Activated naive CD4-positive, alpha-beta T cell treated with anti-CD3 and anti-CD28 coated beads, Interleukin-2, amount 50 U/mL, for 16 hours (primary cell): ENCODE measurements around the gene ITSN1.
"Not testable (repeated sequence)": the region's sequence is repeated elsewhere in the genome, so short reads cannot be mapped to it uniquely, and the experiment has no call there.

Experiments used
- DNase-seq: peaks from one replicate; pipeline ENCODE4 v3.0.0-alpha.2; 2020

The ITSN1 gene

DNA sequence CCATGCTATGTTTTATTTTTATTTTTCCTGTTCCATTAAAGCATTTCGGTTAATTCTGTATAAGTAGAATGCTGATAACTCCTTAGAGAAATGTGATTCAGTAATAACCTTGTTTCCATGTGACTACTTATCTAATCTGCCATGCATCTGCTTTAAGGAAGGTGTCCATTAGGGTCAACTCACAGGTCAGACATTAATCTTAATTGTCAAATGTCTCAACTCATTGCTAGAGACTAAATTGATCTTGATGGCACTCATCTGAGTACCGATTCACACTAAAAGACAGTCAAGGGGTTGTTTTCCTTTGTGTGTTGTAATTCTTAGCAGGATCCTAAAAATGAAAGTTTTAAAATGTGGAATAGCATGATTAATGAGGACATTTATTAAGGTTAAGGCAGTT lies 41.8 kb downstream of the ITSN1 start:
- DNase-seq, result no peak

DNA sequence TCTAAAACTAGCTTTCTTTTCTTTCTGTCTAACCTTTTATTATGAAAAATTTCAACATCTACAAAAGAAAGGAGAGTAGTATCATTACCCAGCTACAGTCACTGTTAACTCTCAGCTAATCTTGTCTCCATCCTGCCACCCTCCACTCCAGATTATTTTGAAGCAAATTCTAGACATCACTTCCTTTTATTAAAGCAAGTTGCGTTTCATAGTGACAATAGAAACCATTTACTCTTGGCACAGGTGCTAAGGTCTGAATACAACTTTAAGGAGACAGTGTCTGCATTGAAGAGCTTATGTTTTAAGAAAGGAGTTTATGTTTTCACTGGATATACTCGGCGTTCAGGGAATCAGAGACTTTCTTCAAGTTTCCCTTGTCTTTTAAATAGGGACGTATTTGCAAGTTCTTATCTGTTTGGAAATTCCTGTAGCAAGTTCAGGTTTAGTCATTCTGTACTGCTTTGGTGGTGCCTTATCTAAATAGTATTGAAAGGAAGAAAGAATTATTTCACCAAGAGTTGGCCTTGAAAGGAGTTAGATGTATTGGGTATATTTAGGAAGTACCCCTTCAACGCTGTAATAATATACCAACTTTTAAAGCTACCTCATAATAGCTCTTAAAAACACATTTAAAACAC lies 42.7 kb downstream of the ITSN1 start:
- DNase-seq, result no peak

DNA sequence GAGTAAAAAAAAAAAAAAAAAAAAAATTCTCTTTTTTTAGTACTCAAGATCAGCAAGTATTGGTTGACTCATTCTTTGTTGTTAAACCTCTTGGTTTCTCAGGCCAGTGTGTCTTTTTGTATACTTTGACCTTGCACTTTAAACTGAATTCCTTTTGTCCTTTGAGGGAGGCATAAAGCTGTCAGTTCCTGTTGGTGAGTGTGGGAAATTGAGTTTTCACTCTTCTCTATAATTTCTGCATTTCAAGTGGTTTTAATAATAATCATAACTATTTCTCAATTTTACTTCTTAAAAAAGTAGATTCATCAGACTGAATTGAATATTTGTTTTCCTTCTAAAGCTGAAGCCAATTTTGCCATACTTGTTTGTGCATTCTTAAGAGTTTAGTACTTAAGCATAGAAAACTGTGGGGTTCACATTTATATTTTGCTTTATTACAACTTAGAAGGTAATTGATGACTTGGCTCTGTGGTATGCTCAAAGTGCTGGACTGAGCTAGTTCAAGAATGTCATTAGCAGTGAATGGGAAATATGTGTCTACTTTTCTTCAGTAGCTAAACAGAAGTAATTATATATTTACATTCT lies 43.4 kb downstream of the ITSN1 start:
- DNase-seq, result no peak

DNA sequence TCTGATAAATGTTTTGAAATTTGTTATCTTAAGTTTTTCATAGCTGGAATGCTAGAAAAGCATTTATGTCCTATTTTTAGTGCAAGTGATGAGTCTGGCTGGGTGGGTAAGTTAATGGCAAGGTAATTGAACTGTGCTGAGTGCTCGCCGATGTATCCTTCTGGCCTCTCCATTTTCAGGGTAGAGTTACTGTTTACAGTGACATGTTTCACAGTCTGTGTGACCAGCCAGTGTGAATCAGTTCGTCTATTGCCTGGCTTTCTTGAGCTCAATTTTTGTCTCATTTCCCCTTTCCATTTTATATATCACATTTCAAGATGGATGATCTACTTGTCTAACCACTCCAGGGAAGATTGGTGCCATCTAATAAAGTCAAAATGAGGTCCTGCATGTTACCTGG lies 44.1 kb downstream of the ITSN1 start:
- DNase-seq, result no peak

DNA sequence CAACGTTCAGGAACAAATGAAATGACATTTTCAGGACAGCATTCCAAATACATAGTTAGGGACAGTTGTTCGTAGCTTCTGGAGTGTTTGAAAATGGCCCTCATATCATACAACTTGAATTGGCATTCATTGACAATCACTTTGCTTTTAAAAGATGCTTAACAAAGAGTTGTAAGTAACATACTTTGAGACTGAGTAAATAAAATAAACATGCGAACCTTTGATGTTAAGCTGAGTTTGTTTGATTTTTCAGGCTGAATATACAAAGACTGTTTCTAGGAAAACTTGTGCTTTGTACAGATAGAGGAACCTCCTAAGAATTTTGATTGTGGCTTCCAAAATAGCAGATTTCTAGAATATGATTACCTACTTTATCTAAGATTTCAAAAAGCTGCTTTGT lies 45.3 kb downstream of the ITSN1 start:
- no peak for DNase-seq

DNA sequence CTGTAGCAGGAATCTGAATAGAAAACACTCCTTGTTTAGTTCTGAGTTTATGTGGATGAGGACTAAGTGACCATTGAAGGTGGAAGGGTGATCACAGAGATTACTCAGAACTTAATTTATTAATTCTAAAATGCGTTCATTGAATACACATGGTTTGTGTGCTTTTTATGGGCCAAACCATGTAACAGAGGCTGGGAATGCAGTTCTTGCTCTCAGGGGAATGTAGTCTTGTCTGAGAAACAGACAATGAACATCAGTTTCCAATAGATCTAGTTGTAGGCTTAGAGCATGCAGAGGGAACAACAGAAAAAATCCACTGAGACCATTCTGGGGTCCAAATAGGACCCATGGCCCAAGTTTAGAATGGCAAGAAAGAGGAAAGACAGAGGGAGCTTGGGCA lies 46.1 kb downstream of the ITSN1 start:
- DNase-seq, result no peak

DNA sequence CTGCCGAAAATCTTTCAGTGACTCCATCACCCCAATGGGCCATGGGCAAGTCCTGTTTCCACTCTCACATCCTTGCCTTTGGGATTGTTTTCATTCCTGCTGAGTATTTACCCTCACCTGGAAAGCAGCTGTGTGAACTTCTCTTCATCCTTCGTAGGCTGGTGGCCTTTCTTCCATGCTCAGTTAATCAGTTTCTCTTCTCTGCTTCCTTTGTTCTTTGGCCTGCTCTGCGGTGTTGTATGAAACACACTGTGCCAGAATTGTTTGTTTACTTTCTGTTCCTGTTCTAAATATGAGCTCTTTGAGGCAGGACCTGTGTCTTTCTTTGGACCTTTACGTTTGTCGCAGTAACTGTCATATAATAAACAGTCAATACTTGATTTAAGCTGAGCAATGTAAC lies 48.6 kb downstream of the ITSN1 start:
- DNase-seq, result no peak

DNA sequence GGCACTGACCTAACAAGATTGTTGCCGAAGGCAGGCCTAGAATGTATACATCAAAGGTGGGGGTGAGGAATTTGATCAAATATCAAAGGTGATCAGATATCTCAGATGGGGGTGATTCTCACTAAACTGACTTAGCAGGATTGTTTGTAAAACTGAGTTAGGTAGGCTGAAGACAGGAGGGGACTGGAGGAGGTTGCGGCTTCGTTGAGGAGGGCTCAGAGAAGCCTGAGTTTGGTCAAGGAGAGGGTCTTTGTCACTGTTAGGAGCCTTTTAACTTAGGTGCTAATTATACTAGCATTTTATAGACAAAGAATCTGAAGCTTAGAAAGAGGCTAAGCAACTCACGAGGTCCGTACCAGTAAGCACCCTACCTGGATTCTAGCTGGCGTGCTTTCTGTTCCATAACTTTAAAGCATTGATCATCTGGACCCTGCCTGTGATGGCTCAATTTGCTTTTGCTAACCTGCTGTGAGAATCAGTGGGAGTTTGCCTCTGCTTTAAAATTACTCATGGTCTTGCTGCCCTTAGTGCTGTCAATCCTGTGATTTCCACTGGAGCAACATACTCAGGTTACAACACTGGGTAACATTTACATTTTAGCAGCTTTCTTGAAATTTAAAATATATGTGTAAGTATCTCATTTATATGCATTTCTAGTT lies 49.8 kb downstream of the ITSN1 start:
- no peak for DNase-seq

DNA sequence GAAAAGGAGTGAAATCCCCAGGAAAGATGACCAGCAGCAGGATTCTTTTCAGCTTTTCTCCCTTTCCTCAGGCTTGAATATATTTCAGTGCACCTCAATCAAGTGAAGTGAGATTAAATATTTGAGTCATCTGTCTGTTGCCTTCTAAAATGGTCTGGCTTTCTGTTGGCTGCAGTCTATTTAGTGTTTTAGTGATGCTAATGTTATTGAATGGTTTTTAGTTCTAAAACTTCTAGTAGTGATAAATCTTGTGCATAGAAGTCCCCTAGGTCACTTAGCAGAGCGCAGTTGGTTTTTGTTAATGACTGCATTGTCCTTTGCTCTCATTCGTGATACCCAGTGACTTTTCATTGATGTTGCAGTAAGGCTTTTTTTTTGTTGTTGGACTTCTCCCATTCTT lies 53.5 kb downstream of the ITSN1 start:
- DNase-seq, result no peak

DNA sequence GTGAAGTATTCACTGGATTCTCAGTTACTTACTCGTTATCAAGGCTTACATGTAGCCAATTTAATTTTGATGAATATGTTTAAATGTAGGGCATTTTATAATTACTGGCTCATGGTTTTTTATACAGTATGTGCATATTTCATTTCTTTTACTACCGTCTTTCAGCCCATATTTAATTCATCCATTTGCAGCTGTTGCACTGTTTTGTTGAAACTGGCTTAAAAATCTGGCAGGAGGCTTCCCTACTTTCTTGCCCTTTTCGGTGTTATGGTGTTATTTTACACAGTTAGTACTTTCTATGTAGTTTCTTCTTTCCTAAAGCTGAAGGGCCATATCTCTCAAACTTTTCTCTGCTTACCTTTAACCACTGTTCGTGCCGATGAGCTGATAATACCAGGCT lies 54.2 kb downstream of the ITSN1 start:
- DNase-seq, result no peak

DNA sequence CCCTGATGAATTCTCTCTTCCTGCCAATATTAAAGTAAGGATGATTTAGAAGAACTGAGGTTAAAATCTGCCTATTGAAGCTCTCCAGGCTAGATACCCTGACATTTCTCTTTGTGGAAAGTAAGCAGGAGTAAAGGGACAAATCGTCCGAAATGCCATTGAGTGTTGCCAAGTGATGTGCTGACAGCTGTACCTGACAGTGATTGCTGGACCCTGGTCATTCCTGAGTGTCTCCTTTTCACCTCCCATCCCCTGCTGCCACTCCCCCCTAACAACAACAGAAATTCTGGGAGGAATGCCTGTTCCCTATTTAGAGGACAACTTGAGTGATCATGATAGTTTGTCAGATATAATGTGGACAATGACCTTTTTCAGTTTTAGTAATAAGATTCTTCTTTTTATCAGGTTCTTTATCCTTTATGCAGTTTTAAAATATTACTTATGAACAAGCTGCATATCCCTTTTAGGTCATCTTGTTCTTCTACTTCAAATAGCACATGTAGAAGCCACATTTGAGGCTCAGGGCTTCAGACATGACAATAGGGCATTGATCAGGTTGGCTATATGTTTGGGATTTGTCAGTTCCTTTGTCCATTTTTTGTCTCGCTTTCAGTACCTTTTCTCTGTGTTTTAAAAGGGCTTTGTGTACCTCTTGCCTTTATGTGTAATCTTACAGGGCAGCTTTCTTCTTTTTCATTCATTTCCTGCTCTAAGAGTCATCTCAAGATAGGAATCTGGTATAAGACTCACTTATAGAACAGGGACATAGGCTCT lies 56.0 kb downstream of the ITSN1 start:
- no peak for DNase-seq

DNA sequence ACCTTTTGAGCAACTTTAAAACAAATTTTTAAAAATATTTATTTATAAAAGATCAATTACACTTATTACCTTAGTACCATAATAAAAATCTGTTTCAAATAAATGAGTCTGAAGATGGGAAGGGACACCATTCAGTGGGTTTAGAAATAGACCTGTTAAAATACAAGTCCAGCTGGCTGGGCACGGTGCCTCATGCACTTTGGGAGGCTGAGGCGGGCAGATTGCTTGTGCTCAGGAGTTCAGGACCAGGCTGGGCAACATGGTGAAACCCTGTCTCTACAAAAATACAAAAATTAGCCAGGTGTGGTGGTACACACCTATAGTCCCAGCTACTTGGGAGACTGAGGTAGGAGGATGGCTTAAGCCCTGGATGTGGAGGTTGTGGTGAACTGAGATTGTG lies 57.0 kb downstream of the ITSN1 start:
- no peak for DNase-seq

DNA sequence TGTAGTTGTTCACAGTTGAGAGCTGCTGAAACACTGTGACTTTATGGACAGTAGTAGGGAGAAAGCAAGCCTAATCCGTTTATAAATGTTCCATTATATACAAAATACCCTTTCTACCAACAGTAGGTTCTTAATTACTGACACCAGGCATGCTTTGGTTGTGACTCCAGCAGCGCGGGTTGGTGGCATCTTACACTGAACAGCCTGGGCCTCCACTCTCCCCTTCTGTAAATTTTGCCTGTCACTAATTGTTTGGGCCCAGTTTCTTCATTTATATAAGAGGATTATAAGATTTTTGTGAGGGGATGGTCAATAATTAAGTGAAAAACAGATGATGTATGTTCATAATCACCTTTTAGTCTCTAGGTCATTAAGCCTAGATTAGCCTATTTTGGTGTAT lies 58.2 kb downstream of the ITSN1 start:
- no peak for DNase-seq

DNA sequence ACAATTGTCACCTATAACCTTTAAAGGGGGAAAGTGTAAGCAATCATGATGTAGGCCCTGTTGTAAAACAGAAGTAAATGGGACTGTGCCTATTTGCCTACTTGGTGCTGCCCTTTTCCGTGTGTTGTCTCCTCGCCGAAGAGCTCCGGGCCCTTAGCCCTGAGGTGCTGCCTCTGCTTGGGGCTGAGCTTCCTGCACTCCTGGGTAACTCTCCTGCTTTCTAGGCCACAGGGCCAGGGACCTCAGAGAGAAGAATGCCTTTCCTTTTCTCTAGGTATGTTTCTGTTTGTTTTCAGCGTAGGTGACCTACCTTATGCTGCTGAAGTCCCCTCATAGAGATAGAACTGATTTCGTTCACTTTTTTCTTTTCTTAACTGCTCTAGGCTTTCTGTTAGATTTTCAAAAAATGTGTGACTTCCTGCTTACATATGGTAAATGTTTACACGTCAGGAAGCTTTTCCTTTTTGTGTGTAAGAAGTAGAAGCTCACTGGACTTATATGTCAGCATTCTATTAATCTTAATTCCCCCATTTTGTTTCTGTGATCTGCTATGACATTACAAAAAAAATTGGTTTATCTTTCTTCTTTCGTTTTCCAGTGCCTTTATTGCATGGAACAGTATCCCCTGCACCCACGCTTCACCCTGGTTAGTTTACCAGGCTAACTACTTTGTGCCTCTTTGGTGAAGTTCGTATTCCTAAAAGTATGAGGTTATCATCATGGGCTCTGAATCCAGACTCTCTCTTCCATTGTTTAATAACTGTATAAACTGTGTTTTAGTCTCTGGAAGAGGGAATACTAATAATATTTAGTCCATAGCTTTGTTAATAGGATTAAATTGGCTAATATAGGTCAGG lies 61.7 kb downstream of the ITSN1 start:
- DNase-seq, result no peak

DNA sequence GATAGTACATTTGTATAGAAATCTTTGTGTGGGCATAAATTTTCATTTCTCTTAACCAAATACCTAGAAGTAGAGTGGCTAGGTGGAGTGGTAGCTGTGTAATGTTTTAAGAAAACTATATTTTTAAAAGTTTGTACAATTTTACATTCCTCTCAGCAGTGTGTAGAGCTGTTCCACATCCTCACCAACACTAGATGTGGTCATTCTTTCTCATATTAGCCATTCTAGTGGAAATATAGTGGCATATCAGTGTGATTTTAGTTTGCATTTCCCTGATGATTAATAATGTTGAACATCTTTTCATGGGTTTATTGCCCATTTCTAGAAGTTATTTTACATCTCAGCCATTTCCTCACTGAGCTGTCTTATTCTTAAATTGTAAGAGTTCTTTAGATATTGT lies 65.5 kb downstream of the ITSN1 start:
- DNase-seq, result no peak

DNA sequence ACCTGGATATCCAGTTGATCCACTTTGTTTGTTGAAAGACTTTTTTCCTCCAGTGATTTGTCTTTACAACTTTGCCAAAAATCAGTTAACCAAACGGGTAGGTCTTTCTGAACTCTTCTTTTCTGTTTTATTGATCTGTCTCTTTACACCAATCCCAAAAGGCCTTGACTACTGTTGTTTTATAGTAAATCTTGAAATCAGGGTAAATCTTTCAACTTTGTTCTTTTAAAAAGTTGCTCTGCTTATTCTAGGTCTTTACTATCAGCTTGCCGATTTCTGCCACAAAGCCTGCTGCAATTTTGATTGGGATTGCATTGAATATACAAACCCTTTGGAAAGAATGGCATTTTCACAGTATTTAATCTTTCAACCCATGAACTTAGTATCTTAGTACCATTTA lies 66.6 kb downstream of the ITSN1 start:
- DNase-seq, result no peak

DNA sequence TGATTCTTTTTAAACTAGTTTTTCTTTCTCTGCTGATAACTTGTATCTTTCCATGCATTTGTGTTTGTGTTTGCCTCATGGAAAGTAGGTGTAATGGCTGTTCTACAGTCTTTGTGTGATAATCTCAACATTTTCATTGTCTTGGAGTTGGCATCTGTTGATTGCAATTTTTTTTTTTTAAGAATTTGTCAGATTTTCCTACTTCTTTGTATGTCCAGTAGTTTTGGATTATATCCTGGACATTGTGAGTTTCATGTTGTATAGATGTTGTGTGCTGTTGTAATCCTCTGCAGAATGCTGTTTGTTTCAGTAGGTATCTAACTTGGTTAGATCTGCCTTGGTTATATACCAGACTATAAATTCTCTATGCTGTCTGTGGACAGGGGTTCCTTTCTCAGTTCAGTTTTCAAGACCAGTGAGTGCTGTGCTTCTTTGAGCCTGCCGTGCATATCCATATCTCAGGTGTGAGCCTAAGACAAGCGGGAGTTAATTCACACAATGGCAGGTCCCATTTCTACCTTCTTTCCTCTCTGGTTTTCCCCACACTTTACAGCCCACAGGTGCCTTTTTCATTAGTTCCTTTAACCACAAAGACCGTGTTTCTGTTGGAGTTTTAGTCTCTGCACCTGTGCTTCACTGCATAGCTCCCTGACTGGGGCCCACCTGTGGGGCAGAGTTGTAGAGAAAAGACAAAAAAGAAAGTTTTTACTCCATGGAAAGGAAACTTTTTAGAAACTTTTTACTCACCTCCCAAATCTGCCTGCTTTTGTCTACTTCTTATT lies 69.9 kb downstream of the ITSN1 start:
- DNase-seq, result no peak

DNA sequence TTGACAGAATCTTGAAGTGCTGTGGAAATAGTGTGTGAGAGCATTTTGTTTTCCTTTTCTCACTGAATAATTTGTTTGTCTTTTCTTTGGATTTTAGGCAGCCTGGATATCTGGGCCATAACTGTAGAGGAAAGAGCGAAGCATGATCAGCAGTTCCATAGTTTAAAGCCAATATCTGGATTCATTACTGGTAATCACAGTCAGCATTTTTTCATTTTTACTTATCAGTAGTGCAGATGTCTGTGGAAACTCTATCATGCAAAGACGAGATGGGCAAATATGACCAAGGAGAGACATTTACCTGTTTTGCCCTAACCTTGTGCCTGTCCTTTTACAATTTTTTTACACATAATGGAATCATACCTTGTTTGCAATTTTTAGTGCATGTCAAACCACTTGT lies 78.8 kb downstream of the ITSN1 start:
- DNase-seq, result no peak

DNA sequence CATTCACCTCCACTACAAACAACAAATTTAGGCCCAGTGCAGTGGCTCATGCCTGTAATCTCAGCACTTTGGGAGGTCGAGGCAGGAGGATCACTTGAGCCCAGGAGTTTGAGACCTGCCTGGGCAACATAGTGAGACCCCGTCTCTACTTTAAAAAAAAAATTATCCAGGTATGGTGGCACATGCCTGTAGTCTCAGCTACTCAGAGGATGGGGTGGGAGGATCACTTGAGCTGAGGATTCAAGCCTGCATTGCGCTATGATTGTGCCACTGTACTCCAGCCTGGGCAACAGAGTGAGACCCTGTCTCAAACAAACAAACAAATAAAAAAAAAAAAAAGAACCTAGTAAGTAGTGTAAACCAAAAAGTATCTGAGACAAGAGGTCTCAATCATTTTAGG lies 86.8 kb downstream of the ITSN1 start:
- DNase-seq, result not testable (repeated sequence)

DNA sequence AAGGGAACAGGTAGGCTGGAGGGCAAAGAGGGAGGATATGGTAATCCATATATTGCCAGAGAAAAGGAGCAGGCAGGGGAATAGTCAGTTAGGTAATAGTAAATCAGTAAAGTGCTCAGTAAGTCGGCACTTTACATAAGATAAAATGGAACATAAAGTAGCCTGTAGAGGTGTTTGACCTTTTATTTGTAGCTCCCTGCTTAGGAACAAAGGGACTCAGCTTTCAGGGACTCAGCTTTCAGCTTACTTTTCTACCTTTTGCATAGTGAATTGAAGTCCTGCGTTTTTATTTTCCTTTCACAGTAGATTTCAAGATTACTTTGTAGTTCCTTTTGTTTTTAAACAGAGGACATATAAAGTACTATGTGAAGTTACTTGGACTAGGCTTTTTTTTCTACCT lies 87.3 kb downstream of the ITSN1 start:
- no peak for DNase-seq

DNA sequence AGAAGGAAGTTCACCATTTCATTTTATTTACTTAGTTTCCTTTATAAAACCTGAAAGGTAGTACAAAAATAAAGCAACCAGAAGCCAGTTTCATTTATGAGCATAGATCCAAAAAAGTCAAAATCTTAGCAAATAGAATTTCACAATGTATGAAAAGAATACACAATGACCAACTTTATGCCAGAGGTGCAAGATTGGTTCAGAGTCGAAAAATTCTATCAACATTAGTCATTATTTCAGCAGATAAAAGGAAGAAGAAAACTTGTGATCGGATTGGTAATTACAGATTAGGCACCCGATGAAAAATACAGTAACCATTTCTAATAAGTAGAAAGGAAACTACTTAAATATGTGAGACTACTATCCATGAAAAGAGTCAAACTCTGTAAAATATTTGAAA lies 89.1 kb downstream of the ITSN1 start:
- DNase-seq, result no peak

DNA sequence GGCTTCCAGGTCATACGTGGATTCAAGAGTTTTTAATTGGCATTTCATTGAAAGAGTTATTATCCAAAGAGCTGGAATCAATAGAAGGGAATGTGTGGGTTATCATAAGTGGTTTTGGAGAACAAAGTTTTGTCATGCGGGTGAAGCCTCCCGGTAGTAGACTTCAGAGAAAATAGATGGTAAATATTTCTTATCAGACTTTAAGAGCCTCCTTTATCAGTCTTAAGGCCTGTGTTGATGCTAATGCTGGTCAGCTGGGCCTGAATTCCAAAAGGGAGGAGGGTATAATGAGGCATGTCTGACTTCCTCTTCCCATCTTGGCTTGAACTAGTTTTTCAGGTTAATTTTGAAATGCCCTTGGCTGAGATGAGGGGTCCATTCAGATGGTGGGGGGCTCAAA lies 89.7 kb downstream of the ITSN1 start:
- DNase-seq, result no peak
